ENCODE measurements around the gene FAM234A.

DNA sequence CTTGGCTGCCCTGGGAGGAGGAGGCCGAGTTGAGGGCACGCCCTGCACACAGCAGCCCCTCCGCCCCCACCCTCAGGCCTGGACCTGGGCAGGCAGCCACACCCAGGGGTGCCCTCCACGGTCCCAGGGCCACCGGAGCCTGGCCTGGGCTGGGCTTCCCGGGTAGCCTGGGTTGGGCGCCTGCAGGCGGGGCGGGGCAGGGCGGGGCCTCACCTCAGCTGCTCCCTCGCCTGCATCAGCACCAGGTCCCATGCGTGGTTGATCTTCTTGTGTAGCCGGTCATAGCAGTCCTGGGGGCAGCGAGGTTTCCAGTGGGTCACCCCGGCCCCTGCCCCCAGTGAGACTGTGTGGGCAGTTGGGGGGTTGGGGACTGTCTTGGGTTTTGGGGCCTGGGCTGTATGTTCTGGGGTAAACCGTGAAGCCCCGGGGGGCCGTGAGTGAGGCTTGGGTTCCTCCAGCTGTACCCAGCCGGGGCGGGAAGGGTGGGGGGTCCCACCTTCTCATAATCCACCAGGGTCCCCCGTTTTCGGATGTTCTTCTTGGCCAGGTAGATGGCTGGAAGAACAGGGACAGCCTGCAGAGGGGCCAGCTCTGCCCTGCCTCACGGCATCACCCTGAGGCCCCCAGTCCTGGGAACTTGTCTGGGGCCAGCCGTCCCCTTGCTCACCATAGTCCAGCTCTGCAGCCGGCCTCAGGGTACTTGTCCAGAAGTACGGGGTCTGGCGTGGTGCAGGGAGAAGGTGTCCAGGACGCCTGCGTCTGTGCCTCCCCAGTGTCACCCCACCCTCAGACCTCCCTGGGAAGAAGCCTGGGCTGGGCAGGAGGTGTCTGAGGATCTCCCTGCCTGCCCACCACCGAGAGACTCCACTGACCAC lies 39.2 kb downstream of the FAM234A start:
- TF ChIP-seq FOXA1 (IDR thresholded peaks at IDR 0.05) (no peak), RXRA (IDR thresholded peaks at IDR 0.05) (no peak), JUND (IDR thresholded peaks at IDR 0.05) (no peak), RAD21 (IDR thresholded peaks at IDR 0.05) (no peak)
- TF ChIP-seq, protein P1, sequence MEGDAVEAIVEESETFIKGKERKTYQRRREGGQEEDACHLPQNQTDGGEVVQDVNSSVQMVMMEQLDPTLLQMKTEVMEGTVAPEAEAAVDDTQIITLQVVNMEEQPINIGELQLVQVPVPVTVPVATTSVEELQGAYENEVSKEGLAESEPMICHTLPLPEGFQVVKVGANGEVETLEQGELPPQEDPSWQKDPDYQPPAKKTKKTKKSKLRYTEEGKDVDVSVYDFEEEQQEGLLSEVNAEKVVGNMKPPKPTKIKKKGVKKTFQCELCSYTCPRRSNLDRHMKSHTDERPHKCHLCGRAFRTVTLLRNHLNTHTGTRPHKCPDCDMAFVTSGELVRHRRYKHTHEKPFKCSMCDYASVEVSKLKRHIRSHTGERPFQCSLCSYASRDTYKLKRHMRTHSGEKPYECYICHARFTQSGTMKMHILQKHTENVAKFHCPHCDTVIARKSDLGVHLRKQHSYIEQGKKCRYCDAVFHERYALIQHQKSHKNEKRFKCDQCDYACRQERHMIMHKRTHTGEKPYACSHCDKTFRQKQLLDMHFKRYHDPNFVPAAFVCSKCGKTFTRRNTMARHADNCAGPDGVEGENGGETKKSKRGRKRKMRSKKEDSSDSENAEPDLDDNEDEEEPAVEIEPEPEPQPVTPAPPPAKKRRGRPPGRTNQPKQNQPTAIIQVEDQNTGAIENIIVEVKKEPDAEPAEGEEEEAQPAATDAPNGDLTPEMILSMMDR (IDR thresholded peaks at IDR 0.05; ENCODE audit: low read depth, low read length, missing input control), result no peak
- TF ChIP-seq, protein P2, sequence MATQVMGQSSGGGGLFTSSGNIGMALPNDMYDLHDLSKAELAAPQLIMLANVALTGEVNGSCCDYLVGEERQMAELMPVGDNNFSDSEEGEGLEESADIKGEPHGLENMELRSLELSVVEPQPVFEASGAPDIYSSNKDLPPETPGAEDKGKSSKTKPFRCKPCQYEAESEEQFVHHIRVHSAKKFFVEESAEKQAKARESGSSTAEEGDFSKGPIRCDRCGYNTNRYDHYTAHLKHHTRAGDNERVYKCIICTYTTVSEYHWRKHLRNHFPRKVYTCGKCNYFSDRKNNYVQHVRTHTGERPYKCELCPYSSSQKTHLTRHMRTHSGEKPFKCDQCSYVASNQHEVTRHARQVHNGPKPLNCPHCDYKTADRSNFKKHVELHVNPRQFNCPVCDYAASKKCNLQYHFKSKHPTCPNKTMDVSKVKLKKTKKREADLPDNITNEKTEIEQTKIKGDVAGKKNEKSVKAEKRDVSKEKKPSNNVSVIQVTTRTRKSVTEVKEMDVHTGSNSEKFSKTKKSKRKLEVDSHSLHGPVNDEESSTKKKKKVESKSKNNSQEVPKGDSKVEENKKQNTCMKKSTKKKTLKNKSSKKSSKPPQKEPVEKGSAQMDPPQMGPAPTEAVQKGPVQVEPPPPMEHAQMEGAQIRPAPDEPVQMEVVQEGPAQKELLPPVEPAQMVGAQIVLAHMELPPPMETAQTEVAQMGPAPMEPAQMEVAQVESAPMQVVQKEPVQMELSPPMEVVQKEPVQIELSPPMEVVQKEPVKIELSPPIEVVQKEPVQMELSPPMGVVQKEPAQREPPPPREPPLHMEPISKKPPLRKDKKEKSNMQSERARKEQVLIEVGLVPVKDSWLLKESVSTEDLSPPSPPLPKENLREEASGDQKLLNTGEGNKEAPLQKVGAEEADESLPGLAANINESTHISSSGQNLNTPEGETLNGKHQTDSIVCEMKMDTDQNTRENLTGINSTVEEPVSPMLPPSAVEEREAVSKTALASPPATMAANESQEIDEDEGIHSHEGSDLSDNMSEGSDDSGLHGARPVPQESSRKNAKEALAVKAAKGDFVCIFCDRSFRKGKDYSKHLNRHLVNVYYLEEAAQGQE (IDR thresholded peaks at IDR 0.05), result no peak

Measured in liver (tissue), 3 donors.